Sigmoid colon (tissue), 7 donors: ENCODE data around the gene KLK14. TPM values are rescaled to one million over a fixed set of nuclear protein-coding genes. Genes with fewer than 3 reads are reported as not detected.

Experiments used
- DNase-seq: peaks from one replicate; pipeline ENCODE4 v3.0.0-alpha.2; 2019
- H3K27ac ChIP-seq, 4 donors: fragments of 200-600 bp; sonication (generic); one replicate each; pipeline ENCODE4 v1.5.1; 2016 to 2019; ENCODE audit warnings: mild to moderate bottlenecking in 1 of 4
- H3K27me3 ChIP-seq, 3 donors: fragments of 200-600 bp; sonication (generic); one replicate each; pipeline ENCODE4 v1.5.1; 2019; ENCODE audit warnings: mild to moderate bottlenecking in 1 of 3
- H3K36me3 ChIP-seq, 4 donors: fragments of 200-600 bp; sonication (generic); one replicate each; pipeline ENCODE4 v1.5.1; 2016 to 2019
- H3K4me1 ChIP-seq, 4 donors: fragments of 200-600 bp; sonication (generic); one replicate each; pipeline ENCODE4 v1.5.1; 2017 to 2019
- H3K4me3 ChIP-seq, 4 donors: fragments of 200-600 bp; sonication (generic); one replicate each; pipeline ENCODE4 v1.5.1; 2017 to 2019; ENCODE audit warnings: mild to moderate bottlenecking in 2 of 4, moderate library complexity in 1 of 4
- H3K9me3 ChIP-seq, 4 donors: fragments of 200-600 bp in 3 of 4; sonication (generic) in 3 of 4; one replicate each; pipeline versions ENCODE4 v1.5.1 to v1.6.1; 2013 to 2019
- EP300 ChIP-seq, 4 donors: sonication (generic); formaldehyde crosslinking; IDR thresholded peaks; one replicate each; pipeline ENCODE4 v1.6.1; 2017; ENCODE audit warnings: antibody characterized with exemption in 4 of 4
- POLR2A ChIP-seq, 2 donors: fragments of 450-650 bp; IDR thresholded peaks; one replicate each; pipeline ENCODE4 v1.6.1; 2016; ENCODE audit warnings: antibody characterized with exemption in 2 of 2, mild to moderate bottlenecking in 2 of 2, moderate library complexity in 2 of 2
- POLR2AphosphoS5 ChIP-seq, 4 donors: sonication (generic); formaldehyde crosslinking; IDR thresholded peaks; one replicate each; pipeline ENCODE4 v1.6.1; 2017; ENCODE audit warnings: antibody characterized with exemption in 4 of 4
- WGBS, 2 donors: extraction: QIAGEN DNeasy Blood & Tissue Kit; methylation state at CpG; one replicate each; pipeline ENCODE4 v1.1.7; 2013; 5-methylcytosine and 5-hydroxymethylcytosine counted together
- intact Hi-C: fragments of 100-400 bp; cut with DNase I; formaldehyde crosslinking; loops from one replicate; pipeline ENCODE4 v1.15.1; 2023
- polyA plus RNA-seq, 3 donors: library from polyadenylated mRNA; stranded (reverse); fragments of 200-250 nt; gene quantifications; one replicate each; pipeline ENCODE4 v1.2.3, GENCODE V29; 2013
- total RNA-seq, 4 donors: library from RNA; depleted of rRNA; stranded (reverse); fragments of >200 nt; gene quantifications; one replicate each; pipeline ENCODE4 v1.1.0, GENCODE V29; 2016
- TF ChIP-seq, protein P1 (sequence below), 4 experiments: fragments of 450-650 bp in 3 of 4; fragments of 200-600 bp in 1 of 4; IDR thresholded peaks; one replicate each; pipeline ENCODE4 v1.5.1; 2016 to 2019; ENCODE audit warnings: antibody characterized with exemption in 4 of 4, mild to moderate bottlenecking in 3 of 4, moderate library complexity in 2 of 4
- donor health status: healthy with polysubstance abuse.
- donor health status: Bipolar disorder and iron deficiency.
- donor health status: healthy.

KLK14 gene
- total and polyA plus RNA-seq, 7 donors = 0.51 TPM; not detected in 6

DNA sequence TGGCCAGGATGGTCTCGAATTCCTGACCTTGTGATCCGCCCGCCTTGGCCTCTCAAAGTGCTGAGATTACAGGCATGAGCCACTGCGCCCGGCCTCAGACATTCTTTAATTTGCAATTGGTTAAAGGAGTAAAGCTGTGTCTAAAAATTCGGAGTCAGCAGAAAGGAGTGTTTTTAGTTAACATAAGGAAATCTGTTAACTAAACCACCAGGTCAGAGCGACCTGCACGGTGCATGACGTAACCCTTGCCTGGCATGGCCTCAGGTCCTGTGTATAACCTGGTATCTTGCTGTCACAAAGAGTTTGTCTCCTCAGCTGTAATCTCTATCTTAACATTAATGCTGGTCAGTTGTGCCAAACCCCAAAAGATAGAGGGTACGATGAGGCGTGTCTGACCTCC is 38.4 kb downstream of the KLK14 start:
- WGBS, 2 donors = 81 to 84% methylated on average over 11 of the region's 11 CpGs

DNA sequence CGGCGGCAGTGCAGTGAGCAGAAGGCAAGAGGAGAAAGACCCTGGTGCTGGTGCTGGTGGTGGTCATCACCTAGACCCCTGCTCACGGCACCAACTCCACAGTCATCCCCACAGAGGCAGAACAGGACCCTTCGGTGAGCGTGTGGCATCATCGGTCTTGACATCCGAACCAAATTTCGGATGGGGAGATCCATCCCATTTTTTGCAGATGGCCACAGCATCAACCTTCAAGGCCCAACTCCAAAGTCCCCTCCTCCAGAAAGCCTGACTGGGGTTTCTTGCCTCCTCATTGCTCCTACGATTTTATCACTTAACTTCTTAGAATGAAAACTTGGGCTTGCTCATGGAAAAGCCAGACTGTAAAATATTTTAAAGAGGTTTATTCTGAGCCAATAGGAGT is 39.2 kb downstream of the KLK14 start:
- 81 to 82% methylated on average over 9 of the region's 9 CpGs for WGBS, 2 donors
- no peaks in the 10 kb centered on the region for H3K9me3 ChIP-seq
- intact Hi-C loops = no loop called here
- no peaks in the 10 kb centered on the region for H3K27me3 ChIP-seq
- H3K4me1 ChIP-seq = no peaks in the 10 kb centered on the region
- no peaks in the 10 kb centered on the region for H3K36me3 ChIP-seq
- no peak overlapping the region for H3K4me3 ChIP-seq
- DNase-seq = peak; percentile 29
- no peak overlapping the region for H3K27ac ChIP-seq
- no peak for TF ChIP-seq POLR2A (IDR thresholded peaks at IDR 0.05)
- TF ChIP-seq POLR2AphosphoS5 (IDR thresholded peaks at IDR 0.05) = no peak
- TF ChIP-seq, protein P1, sequence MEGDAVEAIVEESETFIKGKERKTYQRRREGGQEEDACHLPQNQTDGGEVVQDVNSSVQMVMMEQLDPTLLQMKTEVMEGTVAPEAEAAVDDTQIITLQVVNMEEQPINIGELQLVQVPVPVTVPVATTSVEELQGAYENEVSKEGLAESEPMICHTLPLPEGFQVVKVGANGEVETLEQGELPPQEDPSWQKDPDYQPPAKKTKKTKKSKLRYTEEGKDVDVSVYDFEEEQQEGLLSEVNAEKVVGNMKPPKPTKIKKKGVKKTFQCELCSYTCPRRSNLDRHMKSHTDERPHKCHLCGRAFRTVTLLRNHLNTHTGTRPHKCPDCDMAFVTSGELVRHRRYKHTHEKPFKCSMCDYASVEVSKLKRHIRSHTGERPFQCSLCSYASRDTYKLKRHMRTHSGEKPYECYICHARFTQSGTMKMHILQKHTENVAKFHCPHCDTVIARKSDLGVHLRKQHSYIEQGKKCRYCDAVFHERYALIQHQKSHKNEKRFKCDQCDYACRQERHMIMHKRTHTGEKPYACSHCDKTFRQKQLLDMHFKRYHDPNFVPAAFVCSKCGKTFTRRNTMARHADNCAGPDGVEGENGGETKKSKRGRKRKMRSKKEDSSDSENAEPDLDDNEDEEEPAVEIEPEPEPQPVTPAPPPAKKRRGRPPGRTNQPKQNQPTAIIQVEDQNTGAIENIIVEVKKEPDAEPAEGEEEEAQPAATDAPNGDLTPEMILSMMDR (IDR thresholded peaks at IDR 0.05) = no peak
- TF ChIP-seq EP300 (IDR thresholded peaks at IDR 0.05) = no peak

More for the DNA sequence above, 38.4 kb downstream of the KLK14 start:
- TF ChIP-seq POLR2A (IDR thresholded peaks at IDR 0.05) = no peak
- TF ChIP-seq EP300 (IDR thresholded peaks at IDR 0.05) = no peak
- TF ChIP-seq, protein P1 (IDR thresholded peaks at IDR 0.05) = no peak
- no peak for TF ChIP-seq POLR2AphosphoS5 (IDR thresholded peaks at IDR 0.05)
- intact Hi-C loops = no loop called here
- H3K9me3 ChIP-seq = no peaks in the 10 kb centered on the region
- H3K27me3 ChIP-seq = peaks cover 0 to 4% (median 0%) of the 10 kb centered on the region in 3 donors
- DNase-seq = peak; percentile 7
- H3K27ac ChIP-seq = no peak overlapping the region
- no peaks in the 10 kb centered on the region for H3K4me1 ChIP-seq
- H3K4me3 ChIP-seq = no peak overlapping the region
- no peaks in the 10 kb centered on the region for H3K36me3 ChIP-seq

DNA sequence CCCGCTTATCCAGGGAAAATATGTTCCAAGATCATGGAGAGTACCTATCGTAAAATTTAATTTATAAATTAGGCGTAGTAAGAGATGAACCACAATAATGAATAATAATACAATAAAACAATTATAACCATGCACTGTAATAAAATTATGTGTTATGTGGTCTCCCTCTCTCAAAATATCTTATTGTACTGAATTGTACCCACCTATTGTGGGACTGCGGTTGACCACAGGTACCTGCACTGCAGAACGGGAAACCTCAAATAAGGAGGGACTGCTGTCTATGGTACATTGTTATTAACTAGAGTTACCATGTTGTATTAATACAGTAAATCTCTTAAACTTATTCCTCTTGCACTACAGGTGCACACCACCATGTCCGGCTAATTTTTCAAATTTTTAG is 42.5 kb downstream of the KLK14 start:
- Histone ChIP-seq H3K27me3 (no peaks in the 10 kb centered on the region), H3K9me3 (no peaks in the 10 kb centered on the region), H3K36me3 (no peaks in the 10 kb centered on the region), H3K4me3 (no peak overlapping the region), H3K27ac (no peak overlapping the region), H3K4me1 (no peaks in the 10 kb centered on the region)
- no peak for TF ChIP-seq POLR2A (IDR thresholded peaks at IDR 0.05)
- TF ChIP-seq POLR2AphosphoS5 (IDR thresholded peaks at IDR 0.05) = no peak
- TF ChIP-seq, protein P1 (IDR thresholded peaks at IDR 0.05) = no peak
- TF ChIP-seq EP300 (IDR thresholded peaks at IDR 0.05) = no peak
- DNase-seq = peak; percentile 6
- WGBS, 2 donors = 86 to 93% methylated on average over 6 of the region's 6 CpGs
- intact Hi-C loops = no loop called here

DNA sequence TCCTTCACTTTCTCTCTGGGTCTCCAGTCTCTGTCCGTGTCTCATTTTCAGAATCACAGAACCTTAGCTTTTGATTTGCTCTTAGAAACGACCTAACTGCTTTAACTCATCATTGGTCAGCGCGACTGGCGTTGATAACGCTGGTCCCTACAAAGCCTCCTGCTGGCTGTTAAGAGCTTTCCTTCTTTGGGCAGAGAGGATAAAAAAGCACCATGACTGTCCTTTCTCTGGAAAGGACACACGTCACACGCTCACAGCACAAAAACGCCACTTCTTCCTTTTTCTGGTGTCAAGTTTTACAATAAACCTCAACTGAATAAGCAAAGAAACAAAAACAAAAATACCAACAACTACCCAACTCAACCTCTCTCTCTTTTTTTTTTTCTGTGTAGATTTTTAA is 46.2 kb downstream of the KLK14 start:
- Histone ChIP-seq H3K9me3 (no peaks in the 10 kb centered on the region), H3K27me3 (peaks cover 0 to 21% (median 0%) of the 10 kb centered on the region in 3 donors), H3K4me3 (no peak overlapping the region), H3K27ac (no peak overlapping the region), H3K4me1 (no peaks in the 10 kb centered on the region), H3K36me3 (no peaks in the 10 kb centered on the region)
- WGBS, 2 donors = 45 to 53% methylated on average over 9 of the region's 9 CpGs
- DNase-seq = peak; percentile 8
- TF ChIP-seq EP300 (IDR thresholded peaks at IDR 0.05) = no peak
- TF ChIP-seq POLR2A (IDR thresholded peaks at IDR 0.05) = no peak
- TF ChIP-seq POLR2AphosphoS5 (IDR thresholded peaks at IDR 0.05) = no peak
- TF ChIP-seq, protein P1 (IDR thresholded peaks at IDR 0.05) = no peak
- intact Hi-C loops = no loop called here

DNA sequence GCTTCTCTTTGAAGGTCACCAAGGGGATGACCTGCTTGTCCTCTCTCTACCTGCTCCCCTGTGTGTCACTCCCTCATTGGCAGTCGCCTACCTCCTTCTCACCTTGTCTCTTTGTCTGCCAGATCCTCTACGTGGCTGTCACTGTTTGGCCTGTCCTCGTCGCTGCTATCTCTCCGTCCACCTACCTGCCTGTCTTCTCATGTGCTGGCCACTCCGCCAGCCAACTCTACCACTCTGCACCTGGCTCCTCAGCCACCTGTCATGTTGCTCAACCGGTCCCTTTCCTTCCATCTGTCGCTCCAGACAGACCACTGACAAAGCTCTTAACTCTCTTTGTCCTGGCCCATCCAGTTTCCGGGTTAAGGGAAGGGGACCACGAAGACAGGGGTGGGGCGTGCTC is 48.0 kb downstream of the KLK14 start, which contains the start of gene KLK12:
TSS of gene KLK12 (minus strand) at position 299 of the 400 bp plus-strand sequence. CDS start 381 bp downstream, outside the sequence.
- Histone ChIP-seq H3K9me3 (no peaks in the 10 kb centered on the region), H3K27me3 (peaks cover 0 to 22% (median 0%) of the 10 kb centered on the region in 3 donors), H3K4me3 (no peak within 1 kb of the TSS), H3K27ac (no peak within 1 kb of the TSS), H3K36me3 (no peaks in the 10 kb centered on the region), H3K4me1 (no peaks in the 10 kb centered on the region)
- intact Hi-C loops = no loop called here
- WGBS, 2 donors = 33 to 44% methylated on average over 11 of the region's 11 CpGs
- no peak for TF ChIP-seq EP300 (IDR thresholded peaks at IDR 0.05)
- no peak for TF ChIP-seq POLR2A (IDR thresholded peaks at IDR 0.05)
- TF ChIP-seq, protein P1 (IDR thresholded peaks at IDR 0.05) = no peak
- no peak for TF ChIP-seq POLR2AphosphoS5 (IDR thresholded peaks at IDR 0.05)
- DNase-seq = no peak
